Kidney capillary endothelial cell (primary cell): ENCODE results near the gene LVRN.

ENCODE experiments used
- DNase-seq: peaks from one replicate; pipeline ENCODE4 v3.0.0-alpha.2; 2018; ENCODE audit warnings: low spot score

Gene LVRN

DNA sequence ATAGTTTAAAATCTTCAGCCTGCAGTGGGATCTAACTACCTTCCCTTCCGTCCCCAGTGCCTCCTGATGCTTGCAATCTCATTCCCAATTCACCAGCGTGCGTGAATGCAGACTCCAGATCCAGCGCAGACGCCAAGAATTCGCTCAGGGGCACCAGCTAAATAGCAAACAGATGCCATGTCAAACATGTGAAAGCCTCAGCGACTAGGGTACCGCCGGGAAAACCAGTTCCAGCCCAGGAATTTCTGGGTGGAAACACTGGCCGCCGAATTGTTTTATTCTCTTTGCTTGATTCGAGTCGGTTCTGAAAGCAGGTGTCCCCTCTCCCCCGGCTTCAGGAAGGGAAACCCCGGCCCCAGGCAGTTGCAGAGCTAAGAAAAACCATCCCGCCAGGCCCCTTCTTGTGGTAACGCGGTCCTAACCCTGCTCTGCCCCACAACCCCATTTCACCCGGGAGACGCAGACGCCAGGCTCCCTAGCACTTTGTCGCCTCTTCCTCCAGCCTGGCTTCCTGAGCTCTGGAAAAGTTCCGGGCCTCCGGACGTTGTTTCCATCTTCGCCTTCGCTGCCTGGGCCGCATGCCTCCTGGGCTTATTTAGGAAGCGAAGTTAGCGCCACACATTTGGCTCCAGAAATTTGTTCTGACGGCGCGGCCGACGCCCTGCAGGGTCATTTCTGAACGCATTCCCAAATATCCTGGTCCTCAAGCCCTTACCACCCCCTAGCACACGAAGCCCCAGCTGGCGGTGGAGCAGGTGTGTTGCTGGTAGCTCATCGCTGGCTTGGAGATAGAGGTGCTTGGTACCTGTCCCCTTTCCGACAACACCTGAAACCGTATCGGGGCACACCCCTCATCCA is 665 bp upstream of the LVRN start:
- DNase-seq = no peak

DNA sequence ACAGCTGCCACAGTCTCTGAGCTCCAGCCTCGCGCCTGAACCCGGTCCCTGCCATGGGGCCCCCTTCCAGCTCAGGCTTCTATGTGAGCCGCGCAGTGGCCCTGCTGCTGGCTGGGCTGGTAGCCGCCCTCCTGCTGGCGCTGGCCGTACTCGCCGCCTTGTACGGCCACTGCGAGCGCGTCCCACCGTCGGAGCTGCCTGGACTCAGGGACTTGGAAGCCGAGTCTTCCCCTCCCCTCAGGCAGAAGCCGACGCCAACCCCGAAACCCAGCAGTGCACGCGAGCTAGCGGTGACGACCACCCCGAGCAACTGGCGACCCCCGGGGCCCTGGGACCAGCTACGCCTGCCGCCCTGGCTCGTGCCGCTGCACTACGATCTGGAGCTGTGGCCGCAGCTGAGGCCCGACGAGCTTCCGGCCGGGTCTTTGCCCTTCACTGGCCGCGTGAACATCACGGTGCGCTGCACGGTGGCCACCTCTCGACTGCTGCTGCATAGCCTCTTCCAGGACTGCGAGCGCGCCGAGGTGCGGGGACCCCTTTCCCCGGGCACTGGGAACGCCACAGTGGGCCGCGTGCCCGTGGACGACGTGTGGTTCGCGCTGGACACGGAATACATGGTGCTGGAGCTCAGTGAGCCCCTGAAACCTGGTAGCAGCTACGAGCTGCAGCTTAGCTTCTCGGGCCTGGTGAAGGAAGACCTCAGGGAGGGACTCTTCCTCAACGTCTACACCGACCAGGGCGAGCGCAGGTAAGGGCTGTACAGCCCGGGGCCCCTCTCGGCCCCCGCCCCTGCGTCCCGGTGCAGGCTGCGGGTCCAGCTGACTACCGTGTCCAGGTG is 509 bp downstream of the LVRN start:
- peak; percentile 11 for DNase-seq

DNA sequence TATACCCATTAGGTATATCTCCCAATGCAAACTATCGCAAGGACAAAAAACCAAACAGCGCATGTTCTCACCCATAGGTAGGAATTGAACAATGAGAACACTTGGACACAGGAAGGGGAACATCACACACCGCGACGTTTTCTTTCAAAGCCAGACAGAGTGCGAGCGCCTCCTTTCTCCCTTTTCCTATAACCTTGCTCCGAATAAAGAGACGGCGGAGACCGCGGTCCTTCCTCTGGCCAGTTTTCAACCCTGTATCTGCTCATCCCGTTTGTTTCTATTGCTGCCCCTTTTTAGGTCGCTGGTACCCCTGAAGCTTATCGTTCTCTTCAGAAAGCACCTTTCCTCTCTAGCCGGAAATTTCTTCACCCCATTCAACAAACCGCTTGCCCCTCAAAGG is 1.3 kb downstream of the LVRN start:
- no peak for DNase-seq

DNA sequence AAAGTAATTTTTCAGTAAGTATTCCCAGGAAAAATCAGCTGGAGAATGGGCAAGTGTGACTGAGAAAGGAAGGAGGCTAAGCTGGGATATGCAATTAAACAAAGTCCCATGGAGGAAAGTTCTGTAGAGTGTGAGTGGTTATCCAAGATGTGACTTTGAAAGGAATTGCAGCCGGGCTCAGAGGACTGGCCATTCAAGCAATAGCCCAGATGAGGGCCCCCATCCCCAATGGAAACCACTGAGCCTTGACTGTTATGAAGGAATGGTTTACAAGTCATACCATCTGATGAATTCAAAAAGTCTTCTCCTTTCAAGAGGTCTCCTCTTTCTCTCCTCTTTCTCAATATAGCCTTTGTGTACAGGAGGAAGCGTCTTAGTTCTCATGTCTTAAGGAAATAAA is 6.5 kb downstream of the LVRN start:
- no peak for DNase-seq

DNA sequence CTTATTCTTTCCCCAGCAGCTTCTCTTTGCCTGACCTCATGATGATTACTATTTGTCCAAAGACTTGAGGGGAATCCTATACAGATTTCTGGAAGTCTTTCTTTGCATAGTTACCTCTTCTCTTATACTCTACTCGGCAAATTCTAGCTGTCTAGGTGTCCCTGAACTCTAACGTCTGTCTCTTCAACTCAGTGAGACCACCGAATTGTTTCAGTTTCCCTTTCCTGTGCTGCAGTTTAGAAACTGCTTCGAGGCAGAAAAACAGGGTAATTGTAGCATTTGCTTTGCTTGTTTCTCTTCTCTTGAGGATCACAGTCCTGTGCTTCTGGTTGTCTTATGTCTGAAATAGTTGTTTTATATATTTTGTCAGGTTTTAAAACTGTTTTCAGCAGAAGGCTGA is 14.8 kb downstream of the LVRN start:
- DNase-seq = no peak

DNA sequence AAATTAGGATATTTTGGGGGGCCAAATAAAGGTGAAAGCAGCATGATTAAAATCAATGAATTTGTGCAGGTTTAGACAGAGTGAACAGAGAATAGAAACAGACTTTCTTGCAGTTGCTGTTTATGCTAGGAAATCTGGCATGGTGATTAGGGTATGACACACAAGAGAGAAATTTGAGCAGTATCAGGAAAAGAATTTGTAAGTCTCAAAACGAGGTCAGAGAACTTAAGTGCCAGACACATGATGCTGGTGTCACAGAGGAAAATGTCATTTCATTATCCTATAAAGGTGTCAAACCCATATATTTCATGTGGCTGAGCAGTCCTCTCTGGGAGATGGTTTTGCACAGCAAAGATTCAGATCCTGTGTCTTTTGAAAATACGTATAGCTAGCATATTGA is 15.7 kb downstream of the LVRN start:
- DNase-seq = peak; percentile 20

DNA sequence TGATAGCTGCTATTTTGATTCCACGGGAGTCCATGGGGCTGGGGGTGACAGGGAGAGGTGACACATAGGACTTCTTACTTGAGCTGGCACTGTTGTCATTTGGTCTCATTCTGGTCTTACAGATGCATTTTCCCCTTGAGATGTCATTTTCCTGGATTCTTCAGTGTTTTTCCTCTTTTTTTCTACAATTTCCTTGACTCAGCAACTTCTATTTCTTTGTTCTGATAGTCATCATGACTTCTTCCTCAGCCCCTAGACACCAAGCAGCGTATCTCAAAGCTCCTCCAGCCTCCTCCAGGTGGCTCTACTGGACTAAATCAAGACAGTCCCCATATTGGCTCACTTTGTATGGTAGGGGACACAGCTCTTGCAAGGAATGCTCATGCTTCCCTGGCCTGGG is 16.5 kb downstream of the LVRN start:
- DNase-seq = no peak

DNA sequence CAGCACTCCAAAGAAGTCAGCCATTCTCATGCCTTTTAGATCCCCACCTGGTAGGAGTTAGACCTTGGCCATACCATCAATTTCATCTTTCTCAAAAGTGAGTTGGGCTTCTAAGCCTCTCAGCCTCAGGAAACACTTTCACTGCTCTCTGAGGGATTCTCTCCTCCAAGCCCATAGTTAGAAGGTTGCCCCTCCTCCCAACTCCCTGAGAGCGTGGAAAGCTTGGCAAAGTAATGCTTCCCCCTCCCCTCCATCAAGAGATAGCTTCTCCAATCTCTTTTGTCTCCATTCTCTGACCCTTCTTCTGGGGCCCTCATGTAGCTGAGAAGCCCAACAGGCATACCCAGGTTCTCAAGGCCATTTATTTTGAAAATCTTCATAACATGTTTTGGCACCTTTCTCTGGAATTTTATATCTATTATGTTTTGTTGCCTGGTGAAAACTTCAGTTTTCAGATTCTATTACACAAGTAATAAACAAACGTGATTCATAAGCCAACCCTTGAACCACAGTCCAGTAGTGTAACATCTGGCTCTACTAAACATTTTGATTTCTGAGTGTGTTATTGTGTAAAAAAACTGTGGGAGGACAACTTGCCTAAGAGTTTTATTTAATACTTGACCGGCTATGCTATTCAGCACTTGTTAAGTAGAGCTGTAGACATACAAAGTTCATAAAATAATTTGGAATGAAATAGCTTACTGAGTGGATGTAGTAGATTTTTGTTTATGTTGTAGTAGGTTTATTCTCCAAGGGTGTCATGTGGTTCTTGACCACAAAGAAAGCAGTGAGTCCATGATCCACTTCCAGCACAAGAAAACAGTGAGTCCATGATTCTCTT is 17.1 kb downstream of the LVRN start:
- DNase-seq = no peak

DNA sequence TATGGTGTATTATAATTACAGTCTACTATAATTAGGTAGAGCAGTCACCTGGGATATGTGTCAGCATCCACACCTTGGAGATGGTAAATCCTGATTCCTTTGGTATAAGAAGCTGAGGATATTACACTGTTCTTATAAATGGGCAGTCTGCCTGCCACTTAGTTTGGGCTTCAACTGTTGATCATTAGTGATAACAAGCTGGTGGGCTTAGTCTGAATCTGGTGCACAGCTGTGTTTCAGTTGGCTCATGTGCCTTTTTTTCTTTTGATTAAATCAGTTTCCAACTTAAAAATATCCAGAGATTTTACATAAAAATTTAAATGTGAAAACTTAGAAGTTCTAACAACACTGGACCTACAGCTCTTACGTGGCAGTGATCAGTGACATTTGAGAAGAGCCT is 21.2 kb downstream of the LVRN start:
- no peak for DNase-seq

DNA sequence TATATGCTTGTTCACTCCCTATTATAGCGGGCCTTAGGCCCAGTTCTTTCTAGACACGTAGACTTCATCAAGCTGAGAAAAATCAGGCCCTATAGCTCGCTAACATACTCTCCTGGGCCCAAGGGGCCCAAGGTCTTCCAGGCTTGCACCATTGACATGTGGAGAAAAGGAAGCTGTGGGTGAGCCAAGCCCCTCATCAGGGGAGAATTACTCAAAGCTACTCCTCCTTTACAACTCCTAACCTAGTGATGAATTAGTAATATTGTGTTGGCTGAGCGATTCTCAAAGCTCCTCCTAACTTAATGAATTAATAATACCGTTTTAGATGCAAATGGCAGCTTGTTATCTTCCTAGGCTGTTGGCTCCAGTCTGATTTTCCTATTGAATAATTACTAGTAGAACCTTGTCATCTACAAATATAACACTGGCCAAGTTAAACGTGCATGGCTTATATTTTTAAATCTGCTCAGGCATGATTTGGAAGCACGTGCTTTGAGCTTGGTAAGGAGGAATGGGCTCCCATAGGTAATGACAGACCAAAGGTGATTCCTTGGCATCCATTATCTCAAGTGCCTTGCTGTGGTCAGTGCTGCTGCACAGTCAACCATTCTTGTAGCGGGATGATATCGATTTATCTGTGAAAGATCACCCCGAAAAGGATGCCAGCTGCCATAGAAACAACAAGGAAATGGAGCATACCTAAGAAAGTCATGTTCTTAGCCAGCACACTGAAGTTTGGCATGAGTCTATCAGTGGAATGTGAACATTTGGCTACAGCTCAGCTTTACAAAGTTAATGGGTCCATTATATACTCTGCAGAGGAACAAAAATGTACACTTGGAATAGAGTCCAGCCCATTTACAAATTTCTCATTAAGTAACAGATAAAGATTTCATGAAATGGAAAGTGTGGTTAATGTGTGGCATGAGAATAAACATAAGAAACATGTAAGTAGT is 23.8 kb downstream of the LVRN start:
- DNase-seq = no peak

DNA sequence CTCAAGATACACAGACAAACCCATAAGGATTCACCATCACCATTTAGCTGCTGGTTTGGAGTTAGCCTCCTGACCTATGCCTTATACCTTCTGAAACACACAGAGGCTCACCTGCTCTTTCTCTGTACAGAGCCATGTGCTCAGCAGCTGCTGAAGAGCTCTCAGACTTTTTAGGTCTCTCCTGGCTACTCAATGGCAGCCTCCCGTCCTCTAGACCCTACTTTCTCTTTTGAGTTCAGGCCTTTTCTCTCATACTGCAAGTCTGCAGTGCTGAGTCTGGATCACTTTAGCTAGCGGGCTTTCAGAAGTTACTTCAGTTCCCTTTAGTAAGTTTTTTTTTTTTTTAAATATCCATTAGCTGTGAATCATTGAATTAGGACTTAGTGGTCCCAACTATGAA is 25.7 kb downstream of the LVRN start:
- no peak for DNase-seq

DNA sequence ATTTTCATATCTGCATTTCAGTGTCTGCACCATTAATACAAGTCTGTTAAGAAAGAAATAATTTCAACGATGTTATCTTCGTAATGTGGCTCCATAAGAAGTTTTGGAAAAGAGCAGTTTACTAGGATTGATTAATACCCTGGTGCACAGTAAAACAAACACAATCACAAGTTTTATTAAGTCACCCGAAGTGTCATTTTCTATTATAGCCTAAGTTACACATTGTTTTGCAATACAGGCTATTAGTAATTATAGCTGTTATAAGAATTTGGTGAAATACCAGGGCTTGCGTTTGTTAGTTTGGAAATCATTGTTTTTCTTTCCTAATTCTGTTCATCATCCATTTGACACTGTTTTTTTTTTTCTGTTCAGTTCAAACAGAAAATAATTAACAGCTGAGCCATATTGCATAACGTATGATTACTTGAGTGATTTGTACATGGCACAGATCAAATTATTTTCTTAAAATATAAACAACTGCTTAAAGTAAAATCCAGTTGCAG is 30.6 kb downstream of the LVRN start:
- no peak for DNase-seq

DNA sequence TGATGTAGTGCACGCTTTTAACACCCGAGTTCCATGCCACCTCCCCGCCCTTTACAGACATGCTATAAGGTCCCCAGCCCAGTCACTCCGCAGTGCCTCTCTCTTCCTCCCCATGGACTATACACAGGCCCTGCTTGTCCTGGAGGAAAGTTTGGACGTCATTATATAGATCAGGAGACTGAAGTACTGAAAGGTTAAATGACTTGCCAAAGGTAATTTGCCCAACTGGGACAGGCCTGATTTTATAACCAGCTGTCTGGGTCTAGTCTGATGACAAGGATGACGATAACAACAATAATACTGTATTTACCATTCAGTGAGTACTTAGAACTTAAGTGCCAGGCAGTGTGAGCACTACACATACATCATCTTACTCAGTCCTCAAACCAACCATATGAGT is 33.1 kb downstream of the LVRN start:
- no peak for DNase-seq

DNA sequence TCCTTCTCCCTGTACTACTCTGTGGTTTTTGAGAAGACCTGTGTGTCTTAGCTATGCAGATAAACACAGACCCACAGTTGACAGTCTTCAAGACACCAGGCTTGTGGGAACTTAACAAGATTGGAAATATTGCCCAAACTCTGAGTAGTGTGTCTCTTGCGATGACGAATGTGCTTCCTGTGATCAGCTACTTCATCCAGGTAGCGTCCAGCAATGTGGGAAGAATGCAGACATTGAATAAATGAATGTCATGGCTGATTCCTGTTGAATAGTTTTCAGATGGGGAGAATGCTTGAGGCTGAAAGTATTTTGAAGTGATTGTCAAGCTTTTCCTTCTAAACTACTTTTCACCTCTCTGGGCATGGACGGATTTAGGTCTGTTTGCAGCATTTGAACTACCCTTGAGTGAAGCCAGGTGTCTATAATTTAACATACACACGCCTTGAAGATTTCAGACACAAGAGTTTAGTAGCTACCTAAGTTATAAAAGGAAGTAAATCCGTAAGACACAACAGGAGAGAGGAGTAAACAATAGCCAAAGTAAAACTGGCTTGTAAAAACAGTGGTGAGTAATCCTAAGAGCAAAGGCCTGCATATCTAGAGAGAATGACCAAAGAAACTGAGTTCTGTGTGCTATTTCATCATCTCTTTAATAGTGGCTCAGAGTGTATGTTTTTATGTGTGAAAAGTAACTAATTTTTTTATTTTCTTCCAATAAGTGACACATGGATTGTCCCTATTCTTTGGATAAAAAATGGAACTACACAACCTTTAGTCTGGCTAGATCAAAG is 40.0 kb downstream of the LVRN start:
- no peak for DNase-seq

DNA sequence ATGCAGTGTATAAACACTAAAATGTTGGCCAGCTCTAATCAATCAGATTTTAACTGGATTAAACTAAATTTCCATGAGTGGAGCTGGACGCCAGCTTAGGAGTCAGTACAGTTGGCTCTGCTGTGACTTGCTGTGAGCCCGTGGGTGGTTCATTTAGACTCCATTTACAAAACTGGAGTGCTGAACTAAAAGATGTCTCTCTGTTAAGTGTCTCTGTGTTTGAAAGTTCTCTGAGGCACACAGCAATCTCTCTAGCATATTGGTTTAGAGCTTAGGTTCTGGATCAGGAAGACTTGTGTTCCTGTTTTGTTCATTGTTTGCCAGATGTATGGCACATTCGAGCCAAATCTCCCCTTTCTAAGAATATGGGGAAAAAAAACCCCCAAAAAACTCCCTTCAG is 42.0 kb downstream of the LVRN start:
- no peak for DNase-seq

DNA sequence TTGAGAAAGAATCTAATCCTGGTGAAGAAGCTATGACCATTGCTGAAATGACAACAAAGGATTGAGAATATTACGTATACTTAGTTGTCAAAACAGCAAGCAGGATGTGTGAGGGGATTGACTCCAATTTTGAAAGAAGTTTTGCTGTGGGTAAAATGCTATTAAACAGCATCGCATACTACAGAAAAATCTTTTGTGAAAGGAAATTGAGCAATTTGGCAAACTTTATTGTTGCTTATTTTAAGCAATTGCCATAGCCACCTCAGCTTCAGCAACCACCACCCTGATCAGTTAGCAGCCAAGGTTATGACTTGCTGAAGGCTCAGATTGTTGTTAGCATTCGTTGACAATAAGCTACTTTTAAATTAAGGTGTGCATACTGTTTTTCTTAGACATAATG is 47.5 kb downstream of the LVRN start:
- no peak for DNase-seq

DNA sequence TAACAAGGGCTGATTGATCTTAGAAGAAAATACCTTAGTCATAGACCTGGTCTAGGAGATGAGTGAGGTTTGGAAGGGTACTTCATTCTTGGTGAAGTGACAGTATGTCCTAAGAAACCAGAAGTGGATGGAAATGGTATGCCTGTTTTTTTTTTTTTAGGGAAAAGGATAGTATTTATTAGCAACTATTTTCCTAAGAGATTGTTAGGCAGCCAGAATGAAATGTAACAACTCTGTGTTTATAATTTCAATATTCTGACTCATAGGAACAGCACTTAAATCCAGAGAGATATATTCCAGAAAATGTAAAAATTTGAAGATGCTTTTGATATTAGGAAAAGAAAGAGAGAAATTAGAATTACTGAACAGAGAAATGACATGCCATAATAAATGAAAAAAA is 48.8 kb downstream of the LVRN start:
- DNase-seq = no peak

DNA sequence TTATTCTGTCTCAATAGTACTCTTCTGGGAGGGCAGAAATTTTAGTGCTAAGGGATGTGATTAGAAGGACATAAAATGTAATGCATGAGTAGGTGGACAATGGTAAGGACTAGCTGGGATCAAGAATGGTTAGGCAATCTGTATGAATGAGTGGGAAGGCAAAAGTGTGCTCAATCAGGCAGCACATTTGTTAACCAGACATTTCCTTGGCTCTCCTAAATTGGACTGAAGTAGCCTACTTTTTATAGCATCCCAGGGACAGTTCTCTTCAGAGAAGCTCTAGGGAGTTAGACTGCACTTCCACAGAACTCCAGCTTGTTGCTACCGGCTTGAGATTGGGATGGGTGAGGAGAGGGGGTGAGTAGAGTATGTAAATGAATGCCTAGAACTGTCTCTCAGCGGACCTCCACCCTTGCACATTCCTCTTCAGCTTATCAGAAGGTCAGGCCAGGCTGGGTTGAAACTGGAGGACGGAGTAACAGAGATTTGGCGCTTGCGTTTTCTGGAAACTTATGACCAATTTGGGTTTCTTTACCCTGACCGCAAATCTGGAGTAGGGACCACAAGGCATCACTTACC is 51.0 kb downstream of the LVRN start:
- no peak for DNase-seq

DNA sequence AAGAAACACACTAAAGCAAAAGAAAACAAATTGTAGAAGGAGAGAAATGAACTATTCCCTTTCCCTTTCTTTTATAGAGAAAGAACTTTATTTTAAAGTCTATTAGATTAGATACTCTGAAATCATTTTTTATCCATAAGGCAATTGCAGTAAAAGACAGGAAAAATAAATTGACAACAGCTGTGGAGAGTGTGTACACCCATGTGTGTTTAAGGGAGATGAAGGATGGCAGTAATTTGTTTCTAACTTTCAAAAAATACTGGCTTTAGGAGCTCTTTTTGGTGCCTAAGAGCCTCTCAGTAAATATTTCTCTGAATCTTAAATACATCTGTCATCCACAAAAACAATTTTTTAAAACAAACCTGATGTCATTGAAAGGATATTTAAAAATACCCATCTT is 51.7 kb downstream of the LVRN start:
- no peak for DNase-seq

DNA sequence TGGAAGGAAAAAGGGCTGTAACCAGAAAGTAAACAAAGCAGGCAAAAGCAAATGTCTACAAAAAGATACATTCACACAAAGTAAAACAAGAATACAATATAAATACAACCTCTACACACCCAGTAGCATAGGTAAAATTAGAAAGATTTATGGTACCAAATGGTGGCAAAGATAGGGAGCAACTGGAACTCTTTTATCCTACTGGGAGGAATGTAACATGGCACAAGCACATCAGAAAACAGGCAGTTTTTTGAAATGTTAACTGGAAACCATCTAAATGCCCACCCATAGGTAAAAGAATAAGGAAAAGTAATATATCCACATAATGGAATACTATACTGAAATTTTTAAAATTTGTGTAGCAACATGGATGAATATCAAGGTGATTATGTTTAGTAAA is 61.3 kb downstream of the LVRN start:
- no peak for DNase-seq
